Activated effector memory CD4-positive, alpha-beta T cell treated with Interleukin-2 at 50 U/mL for 16 hours (primary cell): ENCODE results near the gene NIN.
A peak's percentile ranks its signal among the peaks of the same experiment; 100 is the strongest.

ENCODE experiments used
- DNase-seq: peaks from one replicate; pipeline ENCODE4 v3.0.0-alpha.2; 2020

Gene NIN, protein sequence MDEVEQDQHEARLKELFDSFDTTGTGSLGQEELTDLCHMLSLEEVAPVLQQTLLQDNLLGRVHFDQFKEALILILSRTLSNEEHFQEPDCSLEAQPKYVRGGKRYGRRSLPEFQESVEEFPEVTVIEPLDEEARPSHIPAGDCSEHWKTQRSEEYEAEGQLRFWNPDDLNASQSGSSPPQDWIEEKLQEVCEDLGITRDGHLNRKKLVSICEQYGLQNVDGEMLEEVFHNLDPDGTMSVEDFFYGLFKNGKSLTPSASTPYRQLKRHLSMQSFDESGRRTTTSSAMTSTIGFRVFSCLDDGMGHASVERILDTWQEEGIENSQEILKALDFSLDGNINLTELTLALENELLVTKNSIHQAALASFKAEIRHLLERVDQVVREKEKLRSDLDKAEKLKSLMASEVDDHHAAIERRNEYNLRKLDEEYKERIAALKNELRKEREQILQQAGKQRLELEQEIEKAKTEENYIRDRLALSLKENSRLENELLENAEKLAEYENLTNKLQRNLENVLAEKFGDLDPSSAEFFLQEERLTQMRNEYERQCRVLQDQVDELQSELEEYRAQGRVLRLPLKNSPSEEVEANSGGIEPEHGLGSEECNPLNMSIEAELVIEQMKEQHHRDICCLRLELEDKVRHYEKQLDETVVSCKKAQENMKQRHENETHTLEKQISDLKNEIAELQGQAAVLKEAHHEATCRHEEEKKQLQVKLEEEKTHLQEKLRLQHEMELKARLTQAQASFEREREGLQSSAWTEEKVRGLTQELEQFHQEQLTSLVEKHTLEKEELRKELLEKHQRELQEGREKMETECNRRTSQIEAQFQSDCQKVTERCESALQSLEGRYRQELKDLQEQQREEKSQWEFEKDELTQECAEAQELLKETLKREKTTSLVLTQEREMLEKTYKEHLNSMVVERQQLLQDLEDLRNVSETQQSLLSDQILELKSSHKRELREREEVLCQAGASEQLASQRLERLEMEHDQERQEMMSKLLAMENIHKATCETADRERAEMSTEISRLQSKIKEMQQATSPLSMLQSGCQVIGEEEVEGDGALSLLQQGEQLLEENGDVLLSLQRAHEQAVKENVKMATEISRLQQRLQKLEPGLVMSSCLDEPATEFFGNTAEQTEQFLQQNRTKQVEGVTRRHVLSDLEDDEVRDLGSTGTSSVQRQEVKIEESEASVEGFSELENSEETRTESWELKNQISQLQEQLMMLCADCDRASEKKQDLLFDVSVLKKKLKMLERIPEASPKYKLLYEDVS (N-terminal part only)

DNA sequence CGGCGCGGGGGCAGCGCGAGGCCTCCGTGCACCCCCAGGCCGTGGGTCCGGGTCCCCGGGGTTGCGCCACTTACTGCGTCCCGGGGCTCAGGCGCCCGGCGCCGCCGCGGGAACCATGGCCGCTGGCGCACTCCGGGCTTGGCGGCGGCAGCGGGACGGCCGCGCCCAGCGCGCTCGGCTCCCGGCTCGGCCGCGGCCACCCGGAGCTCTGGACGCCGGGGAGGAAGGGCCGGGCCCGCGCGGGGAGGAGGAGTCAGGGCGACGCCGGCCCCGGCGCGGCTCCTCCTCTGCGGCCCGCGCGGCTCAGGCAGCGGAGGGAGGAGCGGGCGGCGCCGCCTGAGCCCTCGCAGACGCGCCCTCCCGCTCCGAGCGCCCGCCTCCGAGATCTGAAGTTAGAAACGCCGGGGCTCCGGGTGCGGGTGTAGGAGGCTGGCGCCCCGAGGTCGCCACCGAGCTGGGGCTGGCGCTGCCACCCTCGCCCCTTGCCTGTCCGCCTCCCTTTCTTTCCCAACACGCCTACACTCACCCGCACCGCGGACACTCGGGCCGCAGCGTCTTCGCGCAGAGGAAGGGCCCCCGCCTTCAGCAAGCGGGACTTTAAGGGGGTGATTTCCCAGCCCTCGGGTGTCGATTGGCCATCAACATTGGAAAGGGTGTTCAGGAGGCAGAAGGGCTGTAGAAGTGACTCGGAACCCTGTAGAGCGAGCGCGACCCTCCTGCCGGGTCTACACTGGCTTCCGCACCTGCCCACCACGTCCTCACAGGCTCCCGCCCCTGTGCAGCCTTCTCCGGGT lies at the start of gene NIN:
Gene NIN, minus strand, starts transcription at position 231 of the 794 bp plus-strand sequence. CDS start 9,106 bp downstream, outside the sequence.
- peak; percentile 64 for DNase-seq

DNA sequence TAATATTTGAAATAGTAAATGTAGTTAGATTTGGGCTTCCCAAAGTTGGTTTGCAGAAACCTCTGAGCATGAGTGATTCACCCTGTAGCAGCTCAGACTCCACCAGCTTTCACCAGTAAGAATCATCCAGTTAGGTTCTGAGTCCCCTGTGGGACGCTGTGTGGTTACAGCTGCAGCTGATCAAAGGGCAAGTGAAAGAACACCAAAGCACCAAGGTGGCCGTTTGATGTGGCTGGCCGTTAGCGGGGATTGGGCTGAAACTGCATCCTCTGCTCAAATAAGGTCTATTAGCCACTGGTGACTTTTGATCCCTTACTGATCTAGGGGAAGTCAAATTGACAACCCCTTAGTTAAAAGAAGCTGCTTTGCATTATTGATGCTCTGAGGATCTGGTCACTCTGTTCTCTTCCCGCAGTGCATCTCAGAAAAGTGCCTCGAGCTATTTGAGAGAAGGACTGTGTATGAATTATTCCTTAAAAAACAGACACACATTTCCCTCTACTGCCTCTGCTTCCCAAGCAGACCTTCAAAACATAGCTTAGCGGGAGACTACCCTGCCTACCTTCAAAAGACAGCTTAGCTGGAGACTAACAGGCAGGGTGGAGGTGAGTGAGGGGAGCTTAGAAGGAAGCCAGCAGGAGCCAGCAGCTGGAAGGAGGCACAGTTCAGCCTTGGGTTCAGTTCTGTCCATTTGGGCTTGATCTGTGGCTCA lies 44.6 kb upstream of the NIN start:
- peak; percentile 41 for DNase-seq

DNA sequence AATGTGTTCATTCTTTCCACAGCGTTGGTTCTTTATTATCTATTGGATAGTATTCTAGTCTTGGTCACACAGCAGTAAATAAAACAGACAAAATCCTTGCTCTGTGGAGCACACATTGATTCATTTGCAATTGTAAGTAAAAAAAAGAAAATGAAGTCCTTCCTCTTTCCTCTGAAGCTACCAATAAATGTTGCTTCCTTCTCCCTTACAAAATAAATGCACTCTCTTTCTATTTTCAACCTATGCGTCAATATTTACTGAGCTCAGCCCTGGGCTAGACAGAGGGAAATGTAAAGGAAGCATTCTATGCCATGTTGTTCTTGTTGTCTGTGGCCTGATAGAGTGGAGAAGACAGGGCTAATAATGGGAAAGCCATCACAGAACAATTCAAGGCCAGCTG lies 43.8 kb upstream of the NIN start:
- no peak for DNase-seq

DNA sequence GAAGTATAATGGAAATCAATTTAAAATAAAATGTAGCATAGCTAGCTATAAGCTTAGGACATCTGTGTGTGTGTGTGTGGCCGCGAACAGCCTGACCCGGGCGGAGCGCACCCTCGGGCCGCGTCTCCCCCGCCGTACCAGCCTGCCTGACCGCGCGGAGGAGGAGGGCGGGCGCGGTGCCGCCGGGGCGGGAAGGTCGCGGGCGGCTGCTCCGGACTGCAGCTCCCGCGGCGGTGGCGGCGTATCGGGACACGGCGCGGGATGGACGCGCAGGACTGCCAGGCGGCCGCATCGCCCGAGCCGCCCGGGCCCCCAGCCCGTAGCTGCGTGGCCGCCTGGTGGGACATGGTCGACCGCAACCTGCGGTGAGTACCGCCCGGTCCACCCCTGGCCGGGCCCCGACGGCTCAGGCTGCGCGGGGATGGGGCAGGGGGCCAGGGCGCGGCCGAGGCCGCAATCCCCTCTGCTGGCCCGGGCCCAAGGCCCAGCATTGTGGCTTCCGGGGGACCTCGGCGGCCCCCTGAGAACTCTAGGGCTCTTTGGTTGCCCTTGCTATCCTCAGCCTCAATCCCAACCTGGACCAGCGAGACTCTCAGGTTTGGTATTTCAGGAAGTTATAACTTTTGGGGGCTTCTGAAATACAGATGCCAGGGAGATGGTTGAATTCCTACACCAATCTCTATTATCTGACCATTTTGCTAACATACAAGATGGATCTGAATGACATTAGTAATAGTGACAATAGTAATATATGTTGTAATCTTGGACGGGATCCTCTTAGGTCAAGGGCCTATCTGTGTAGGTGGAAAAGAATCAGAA lies 41.2 kb upstream of the NIN start, which contains the start of gene ABHD12B:
Gene ABHD12B, plus strand, starts transcription at position 140 of the 819 bp plus-strand sequence. Its CDS starts 122 bp downstream, at position 262.
- no peak for DNase-seq

DNA sequence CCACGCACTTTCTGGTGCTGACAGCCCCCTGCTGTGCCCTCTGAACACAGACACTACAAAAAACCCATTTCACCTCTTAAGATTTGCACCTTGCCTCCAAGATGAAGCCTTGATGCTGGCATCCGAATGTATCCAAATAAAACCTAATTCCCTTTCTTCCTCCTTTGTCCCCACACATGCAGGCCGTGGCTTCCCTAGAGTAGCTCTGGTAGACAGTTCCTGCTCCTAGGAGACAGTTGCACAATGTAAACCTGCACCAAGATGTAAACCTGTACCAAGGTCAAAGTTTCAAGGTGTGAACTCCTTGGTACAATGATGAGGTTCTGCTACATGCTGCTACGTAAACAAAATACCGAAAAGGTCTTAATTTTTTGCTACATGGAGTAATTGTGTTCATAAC lies 40.3 kb upstream of the NIN start:
- DNase-seq: no peak

DNA sequence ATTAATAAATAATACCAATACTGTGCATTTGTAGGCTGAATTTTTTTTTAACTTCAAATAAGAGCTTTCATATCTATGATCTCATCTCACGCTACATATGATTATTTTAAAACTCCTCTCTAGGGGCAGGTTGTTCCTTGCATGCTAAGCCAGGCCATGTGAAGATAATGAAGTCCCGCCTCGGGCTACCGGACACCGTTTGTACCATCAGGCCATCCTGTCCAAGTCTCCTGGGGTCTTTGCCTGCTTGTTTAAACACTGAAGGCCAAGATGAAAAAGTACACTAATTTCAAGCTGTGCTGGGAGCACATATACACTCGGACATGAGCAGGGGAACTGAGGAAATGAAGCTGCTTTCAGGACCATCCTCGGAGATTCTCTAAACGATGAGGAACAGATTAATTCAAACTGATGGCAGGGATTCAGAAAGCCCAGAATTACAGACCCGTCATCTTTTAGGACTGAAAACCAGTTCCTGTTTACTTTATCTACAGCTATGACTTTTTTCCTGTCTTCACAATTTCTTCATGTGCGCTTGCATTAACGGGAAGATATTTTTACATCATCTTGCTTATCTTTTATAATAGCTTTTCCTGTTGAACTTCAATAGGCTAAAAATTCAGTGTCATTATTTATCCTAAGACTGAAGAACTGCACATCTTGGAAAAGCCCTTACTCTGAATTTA lies 34.6 kb upstream of the NIN start:
- DNase-seq: no peak

DNA sequence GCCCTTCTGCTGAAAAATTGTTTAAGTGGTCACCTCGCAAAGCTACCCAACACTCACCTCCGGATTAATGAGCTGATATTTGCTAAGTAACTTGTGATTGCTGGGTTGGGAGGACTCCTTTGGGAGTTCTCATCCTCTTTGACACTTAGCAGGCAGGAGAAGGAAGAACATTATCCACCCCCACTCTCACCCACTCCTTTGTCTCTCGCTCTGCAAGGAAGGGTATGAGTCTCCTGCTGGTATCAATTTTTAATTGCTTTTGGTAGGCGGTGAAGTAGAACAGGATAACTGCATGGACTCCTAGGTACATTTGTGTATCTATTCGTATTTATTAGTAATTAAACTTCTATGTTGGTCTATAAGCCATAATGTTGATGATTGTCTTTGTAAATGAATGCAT lies 34.0 kb upstream of the NIN start:
- DNase-seq: no peak

DNA sequence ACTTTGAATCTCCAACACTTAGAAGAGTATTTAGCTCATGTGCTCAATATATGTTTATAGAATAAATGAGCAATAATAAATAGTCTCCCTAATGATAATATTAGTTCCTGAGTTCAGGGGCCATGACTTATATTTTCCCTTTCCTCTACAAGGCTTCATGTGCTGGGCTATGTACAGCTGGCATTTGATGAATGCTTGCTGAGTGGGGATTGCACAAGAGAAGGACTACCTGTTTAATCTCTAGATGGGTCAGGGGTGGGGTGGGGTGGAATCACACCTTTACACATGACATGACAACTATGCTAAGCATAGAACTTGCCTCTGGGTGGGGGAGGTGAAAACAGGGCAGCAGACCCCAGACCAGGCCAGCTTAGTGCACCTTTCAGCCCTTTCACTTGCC lies 33.3 kb upstream of the NIN start:
- DNase-seq: no peak

DNA sequence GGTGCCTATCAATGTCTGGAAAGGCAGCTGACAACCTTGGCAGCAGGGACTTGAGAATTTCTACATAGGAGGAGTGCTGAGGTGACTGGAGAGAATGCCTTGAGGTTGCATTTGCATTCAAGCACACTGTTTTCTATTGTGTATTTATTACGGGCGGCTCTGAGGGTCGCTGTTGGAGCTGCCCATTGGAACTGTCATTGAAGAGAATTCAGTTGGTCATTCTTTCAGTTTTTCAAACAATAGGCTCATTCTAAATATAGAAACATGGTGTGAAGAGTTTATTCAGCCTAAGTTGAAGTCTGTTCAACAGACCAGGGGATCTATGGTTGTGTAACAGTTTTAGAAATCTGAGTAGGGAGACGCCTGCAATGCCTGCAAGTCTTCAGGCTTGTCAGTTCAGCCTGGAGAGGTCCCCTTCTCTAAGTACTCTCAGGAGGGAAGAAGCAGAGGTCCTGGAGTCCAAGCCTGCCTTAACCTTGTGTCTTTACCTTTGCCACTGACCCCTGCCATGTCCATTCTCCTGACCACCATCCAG lies 31.1 kb upstream of the NIN start:
- DNase-seq: no peak

DNA sequence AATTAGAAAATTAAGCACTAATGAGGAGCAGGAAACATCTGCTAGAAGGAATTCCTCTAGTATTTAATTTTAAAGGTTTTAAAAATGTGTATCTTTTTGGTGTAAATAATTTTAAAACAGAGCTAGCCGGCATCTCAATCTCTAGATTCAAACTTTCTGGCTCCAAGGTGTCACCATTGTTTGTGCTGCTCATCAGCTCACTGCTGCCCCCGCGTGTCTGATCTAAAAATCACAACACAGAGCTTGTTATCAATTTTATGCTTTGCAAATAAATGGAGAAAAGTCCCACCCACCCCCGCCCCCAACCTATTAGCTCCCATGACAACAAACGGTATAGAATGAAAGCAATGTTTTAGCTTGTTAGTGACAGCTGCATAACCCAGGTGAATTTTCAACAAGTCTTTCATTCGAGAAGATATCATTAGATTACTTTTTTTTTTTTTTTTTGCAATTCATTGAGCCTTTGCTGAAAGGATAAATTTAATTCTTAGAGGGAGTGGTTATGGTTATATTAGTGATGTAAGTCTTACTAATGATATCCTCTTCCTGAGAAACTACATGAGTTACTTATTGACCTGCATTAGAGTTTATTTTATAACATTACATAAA lies 29.6 kb upstream of the NIN start:
- DNase-seq: peak; percentile 76

DNA sequence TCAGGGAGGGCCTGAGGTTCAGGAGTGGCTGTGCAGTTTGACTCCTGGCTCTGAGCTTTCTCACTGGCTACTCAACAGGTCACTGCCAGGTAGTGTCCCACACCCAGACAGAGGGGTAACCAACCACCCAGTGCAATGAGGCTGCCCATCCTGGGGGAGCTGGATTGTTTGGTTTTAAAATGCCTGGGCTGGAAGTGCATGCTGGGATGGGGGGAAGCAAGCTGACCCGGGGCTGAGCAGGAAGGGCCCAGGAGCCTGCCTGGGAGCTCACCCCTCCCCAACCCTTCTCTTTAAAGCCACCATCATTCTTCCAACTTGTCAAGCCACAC lies 28.3 kb upstream of the NIN start:
- DNase-seq: no peak

DNA sequence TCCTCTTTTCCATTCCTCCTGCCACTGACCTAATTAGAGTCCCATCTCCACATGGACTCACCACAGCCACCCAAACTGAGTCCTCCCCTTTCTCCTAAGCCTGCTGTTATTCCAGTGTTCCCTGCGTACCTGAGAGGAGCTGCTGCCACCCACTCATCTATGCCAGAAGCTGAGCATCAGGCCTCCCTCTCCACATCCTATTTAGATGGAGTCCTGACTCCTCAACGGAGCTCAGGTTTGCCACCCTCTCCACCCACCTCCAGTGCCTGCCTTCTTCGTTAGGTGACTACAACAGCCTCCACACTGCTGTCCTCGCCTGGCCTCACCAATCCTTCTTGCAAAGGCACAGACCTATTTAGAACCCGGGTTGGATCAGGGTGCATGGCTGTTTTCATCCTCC lies 25.7 kb upstream of the NIN start:
- no peak for DNase-seq

DNA sequence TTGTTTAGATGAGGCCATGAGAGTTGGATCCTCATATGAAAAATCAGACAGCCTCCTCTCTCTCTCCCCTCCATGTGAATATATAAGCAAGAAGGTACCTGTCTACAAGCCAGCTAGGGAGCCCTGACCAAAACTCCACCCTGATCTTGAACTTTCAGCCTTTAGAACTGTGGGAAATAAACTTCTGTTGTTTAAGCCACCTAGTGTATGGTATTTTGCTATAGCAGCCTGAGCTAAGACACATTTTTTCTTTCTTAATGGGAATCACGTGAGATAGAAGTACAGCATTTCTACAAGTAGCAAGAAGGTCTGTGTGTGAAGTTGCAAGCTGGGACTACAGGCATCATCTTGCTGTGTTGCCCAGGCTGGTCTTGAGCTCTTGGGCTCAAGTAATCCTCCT lies 24.6 kb upstream of the NIN start:
- DNase-seq: no peak

DNA sequence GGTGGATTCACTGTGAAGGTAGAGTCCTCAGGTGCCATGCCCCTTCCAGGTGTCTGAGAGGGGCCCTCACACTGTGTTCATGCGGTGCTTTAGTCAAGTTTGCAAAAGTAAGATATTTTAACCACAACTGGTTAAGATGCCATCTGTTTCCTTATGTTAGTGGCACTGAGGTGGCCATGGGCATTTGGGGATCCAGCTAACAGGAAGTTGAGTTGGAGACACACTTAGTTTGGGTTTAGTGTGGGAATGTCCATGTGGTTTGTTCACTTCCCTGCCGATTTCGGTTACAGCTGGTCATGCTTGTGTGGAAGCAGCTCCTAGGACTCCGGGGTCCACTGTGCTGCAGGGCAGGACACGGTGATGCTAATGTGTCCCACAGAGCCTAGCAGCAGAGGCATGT lies 23.6 kb upstream of the NIN start:
- no peak for DNase-seq

DNA sequence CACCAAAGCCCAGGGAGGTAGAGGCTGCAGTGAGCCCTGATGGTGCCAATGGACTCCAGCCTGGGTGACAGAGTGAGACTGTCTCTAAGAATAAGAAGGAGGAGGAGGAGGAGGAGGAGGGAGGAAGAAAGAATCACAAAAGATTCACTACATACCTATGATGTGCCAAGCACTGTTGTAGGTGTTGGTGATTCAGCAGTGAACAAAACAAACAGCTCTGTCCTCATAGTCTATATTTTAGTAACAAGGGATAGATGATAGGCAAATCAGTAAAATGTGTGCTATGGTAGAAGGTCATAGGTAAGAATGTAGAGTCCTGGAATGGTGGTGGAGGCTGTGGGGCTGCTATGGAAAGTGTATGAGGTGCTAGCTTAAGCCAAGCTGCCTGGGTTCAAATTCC lies 22.9 kb upstream of the NIN start:
- DNase-seq: no peak

DNA sequence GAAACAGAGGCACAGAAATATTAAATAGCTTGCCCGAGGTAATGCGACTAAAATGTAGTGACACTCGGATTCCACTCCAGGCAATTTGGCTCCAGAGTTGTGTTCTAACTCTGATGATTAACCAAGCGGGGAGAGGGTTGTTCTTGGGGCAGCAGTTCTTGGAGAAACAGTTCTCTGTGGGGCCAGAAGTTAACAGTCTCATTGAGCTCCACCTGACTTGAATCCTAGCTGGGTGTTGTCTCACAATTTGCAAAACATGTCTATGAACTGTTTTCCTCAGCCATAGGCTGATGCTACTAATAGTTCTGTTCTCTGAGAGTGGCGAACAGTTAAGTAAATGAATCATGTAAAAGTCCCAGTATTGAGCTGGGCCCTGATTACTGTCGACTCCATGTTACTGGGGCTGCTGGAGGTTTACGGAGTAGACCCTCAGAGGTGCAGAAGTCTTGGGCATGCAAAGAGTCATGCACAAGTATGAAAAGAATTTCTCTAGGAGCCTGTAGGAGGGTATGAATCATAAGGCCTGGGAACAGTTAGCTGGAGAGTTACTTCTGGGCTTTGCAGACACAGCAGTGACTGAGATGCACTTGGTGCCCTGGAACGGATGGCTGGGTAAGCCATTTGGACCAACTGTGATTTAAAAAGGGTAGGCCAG lies 15.4 kb upstream of the NIN start:
- DNase-seq: no peak

DNA sequence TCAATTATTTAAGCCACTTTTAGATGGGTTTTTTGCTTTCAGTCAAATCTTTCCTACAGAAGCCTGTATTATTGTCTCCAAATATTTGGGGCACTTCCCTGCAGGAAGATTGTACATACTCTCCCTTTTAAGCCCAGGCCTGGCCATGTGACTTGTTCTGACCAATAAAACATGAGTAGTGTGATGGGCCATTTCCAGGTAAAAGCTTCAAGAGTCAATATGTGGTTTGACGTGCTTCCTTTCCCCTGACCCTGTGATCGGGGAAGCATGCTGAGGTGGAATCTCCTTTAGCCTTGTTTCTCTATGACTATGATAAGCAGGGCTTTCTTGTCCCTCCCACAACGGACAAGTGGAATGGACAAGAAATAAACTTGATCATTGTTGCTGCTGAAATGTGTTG lies 14.2 kb upstream of the NIN start:
- no peak for DNase-seq

DNA sequence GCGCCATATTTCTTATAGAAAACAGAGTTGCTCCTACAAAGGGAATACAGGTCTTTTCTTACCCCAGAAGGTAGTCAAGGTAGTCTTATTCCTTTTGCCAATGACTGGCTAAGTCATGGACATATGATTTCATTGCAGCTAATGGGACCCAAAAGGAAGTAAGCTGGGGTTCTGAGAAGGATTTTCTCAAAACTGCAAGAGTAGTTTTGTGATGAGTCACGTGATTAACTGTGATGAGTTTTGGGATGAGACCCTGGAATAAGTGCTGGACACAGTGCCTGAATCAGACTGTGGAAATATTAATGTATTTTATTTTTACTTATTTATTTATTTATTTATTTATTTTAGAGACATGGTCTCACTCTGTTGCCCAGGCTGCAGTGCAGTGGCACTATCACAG lies 13.4 kb upstream of the NIN start:
- no peak for DNase-seq

DNA sequence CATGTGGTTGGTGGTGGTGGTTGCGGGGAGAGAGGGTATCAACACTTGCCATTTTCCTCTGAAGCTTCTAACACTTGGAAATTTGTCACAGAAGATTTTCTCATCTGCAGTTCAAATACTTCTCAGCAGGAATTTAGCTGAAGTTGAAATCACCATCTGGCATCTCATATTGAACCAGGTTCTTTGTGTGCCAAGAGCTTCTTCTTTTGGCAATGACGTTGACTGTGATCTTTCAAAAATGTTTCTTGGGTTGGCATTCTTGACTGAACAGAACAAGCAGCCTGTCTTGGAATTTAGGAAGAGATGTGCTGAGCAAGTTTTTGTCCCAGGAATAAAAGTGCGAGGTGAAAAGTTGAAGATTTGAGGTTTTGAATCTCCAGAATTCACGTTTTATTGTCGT lies 8.7 kb upstream of the NIN start:
- DNase-seq: no peak
